ENCODE results near the gene SBNO2.

The SBNO2 gene

DNA sequence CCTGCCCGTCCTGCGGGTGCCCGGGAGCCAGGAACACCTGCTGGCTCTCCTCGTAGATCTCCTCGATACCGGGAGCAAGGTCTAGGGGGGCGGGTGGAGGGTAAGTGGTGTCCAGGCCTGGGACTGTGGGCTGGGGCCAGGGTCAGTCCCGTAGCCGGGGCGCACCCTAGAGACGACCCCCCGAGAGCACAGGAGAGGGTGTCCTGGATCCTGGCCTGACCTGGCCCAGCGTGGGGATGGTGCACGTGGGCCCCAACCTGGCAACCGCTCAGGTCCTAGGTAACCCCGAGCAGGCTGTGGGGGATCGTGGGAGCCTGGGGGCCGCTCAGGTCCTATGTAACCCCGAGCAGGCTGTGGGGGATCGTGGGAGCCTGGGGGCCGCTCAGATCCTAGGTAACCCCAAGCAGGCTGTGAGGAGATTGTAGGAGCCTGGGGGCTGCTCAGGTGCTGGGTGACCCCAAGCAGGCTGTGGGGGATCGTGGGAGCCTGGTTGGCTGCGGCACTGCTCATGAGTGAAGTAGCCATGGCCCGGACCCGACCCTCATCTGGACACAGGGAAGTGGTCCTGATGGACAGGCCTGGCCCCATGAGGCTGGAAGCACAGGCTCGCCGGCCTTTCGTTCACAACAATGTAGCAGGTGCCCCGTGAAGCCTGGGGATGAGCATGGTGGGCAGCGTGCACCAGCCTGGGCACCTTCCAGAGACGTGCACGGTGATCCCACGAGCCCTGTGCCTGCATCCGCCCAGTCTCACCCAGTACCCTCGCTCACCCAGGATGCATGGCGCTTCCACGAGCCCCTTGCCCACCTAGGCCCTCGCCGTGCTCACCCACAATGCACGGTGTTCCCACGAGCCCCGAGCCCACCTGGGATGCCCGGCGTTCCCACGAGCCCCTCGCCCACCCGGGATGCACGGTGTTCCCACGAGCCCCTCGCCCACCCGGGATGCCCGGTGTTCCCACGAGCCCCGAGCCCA is 64.1 kb downstream of the SBNO2 start:
- H3K9me3 ChIP-seq (ENCODE audit: control insufficient read depth in 2 of 2, low read length in 2 of 2): no peaks in the 10 kb centered on the region
- H3K4me3 ChIP-seq (ENCODE audit: low read length in 2 of 2): no peak overlapping the region
- H3K9ac ChIP-seq (ENCODE audit: low read depth in 1 of 2, low read length in 2 of 2): no peak overlapping the region
- peaks cover 9 to 22% of the 10 kb centered on the region in 2 donors for H3K36me3 ChIP-seq (ENCODE audit: control insufficient read depth in 2 of 2, insufficient read depth in 2 of 2, low read length in 2 of 2)
- H3K27ac ChIP-seq (ENCODE audit: low read depth in 2 of 2, low read length in 2 of 2): no peak overlapping the region
- H3K4me1 ChIP-seq (ENCODE audit: control insufficient read depth in 2 of 2, insufficient read depth in 2 of 2, low read length in 2 of 2): peaks cover 17 to 25% of the 10 kb centered on the region in 2 donors
- H3K27me3 ChIP-seq (ENCODE audit: control insufficient read depth in 2 of 2, insufficient read depth in 2 of 2, low read length in 2 of 2): no peaks in the 10 kb centered on the region

DNA sequence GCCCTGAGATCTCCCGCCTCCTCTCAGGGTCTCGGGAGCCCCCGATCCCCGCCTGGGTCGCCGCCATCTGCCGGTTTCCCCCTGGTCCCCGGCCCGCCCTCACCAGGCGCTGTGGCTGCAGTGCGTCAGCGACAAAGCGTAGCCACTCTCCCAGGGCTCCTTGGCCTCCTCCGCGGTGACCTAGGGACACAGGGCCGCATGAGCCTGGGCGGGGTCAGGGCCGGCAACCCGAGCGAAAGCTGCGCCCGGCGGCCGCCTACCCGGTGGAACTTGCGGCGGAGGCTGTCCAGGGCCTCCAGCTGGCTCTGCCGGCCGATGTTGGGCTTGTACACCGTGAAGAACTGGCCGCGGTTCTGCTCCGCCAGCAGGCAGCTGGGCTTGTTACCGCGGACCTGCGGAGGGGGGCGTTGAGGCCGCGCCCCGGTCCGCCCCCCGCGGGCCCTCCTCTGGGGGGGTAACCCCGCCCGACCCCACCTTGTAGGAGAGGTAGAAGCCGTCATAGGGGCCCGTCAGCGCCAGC is 65.0 kb downstream of the SBNO2 start:
- H3K4me1 ChIP-seq (ENCODE audit: control insufficient read depth in 2 of 2, insufficient read depth in 2 of 2, low read length in 2 of 2): peaks cover 17 to 28% of the 10 kb centered on the region in 2 donors
- no peak overlapping the region for H3K27ac ChIP-seq (ENCODE audit: low read depth in 2 of 2, low read length in 2 of 2)
- H3K9ac ChIP-seq (ENCODE audit: low read depth in 1 of 2, low read length in 2 of 2): no peak overlapping the region
- no peaks in the 10 kb centered on the region for H3K27me3 ChIP-seq (ENCODE audit: control insufficient read depth in 2 of 2, insufficient read depth in 2 of 2, low read length in 2 of 2)
- peaks cover 5 to 18% of the 10 kb centered on the region in 2 donors for H3K36me3 ChIP-seq (ENCODE audit: control insufficient read depth in 2 of 2, insufficient read depth in 2 of 2, low read length in 2 of 2)
- H3K4me3 ChIP-seq (ENCODE audit: low read length in 2 of 2): no peak overlapping the region
- no peaks in the 10 kb centered on the region for H3K9me3 ChIP-seq (ENCODE audit: control insufficient read depth in 2 of 2, low read length in 2 of 2)

DNA sequence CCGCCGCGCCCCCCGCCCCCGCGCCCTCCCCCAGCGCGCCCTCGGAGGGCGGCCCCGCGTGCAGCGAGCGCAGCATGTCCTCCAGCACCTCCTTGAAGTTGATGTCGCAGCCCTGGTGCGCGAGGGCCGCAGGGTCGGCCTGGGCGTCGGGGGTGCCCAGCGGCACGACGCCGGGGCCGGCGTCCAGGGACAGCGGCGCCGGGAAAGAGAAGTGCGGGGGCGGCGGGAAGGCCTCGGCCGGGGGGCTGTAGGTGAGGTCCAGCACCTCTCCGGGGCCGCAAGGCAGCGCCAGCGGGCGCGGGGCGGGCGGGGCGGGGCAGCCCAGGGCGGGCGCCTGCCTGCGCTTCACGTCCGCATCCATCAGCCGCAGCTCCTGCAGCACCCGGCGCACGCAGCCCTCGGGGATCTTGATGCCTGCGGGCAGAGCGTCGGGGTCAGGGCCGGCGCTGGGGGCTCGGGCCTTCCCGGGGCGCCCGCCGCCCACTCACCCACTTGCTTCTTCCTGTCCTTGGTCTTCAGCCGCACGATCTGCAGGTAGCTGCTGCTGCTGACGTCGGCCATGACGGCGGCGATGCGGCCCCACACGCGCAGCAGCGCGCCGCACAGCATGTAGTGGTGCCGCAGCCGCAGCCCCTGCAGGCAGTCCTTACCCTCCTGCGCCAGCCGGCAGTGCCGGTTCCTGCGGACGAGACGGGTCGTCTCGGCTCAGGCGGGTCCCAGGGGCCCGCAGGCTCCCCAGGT is 65.6 kb downstream of the SBNO2 start:
- H3K36me3 ChIP-seq (ENCODE audit: control insufficient read depth in 2 of 2, insufficient read depth in 2 of 2, low read length in 2 of 2): peaks cover 3 to 14% of the 10 kb centered on the region in 2 donors
- no peak overlapping the region for H3K27ac ChIP-seq (ENCODE audit: low read depth in 2 of 2, low read length in 2 of 2)

DNA sequence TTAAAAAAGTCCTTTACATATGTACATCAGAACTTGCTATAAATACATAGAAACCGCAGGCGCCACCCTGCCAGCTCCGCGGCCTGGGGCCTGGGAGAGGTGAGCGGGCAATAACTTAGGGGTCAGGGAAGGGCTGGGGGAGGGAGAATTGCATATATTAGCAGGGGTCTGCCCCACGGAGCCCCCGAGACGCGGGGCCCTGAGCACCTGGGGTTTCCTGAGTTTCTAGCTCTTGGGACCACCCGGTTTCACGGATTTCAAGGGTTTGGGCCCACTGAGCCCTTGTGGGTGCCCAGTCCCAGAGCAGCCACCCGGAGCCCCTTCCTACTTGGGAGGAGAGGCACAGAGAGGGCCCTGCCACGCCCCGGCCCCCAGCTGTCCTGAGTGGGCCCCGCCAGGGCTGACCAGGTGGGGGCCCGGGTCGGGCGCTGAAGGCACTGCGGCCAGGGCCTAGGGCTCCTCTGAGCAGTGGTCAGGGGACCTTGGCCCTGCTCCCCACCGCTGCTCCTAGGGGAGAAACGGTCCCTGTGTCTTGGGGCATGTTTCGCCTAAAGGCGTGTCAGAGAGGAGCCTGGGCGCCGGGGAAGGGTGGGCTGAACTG is 66.3 kb downstream of the SBNO2 start:
- Histone ChIP-seq H3K36me3 (ENCODE audit: control insufficient read depth in 2 of 2, insufficient read depth in 2 of 2, low read length in 2 of 2) (peaks cover 3 to 13% of the 10 kb centered on the region in 2 donors), H3K27ac (ENCODE audit: low read depth in 2 of 2, low read length in 2 of 2) (no peak overlapping the region), H3K9me3 (ENCODE audit: control insufficient read depth in 2 of 2, low read length in 2 of 2) (no peaks in the 10 kb centered on the region), H3K4me1 (ENCODE audit: control insufficient read depth in 2 of 2, insufficient read depth in 2 of 2, low read length in 2 of 2) (peaks cover 15 to 22% of the 10 kb centered on the region in 2 donors), H3K4me3 (ENCODE audit: low read length in 2 of 2) (no peak overlapping the region), H3K9ac (ENCODE audit: low read depth in 1 of 2, low read length in 2 of 2) (no peak overlapping the region), H3K27me3 (ENCODE audit: control insufficient read depth in 2 of 2, insufficient read depth in 2 of 2, low read length in 2 of 2) (no peaks in the 10 kb centered on the region)

More for the DNA sequence above, 65.6 kb downstream of the SBNO2 start:
- H3K9me3 ChIP-seq (ENCODE audit: control insufficient read depth in 2 of 2, low read length in 2 of 2): no peaks in the 10 kb centered on the region
- H3K9ac ChIP-seq (ENCODE audit: low read depth in 1 of 2, low read length in 2 of 2): no peak overlapping the region
- H3K27me3 ChIP-seq (ENCODE audit: control insufficient read depth in 2 of 2, insufficient read depth in 2 of 2, low read length in 2 of 2): no peaks in the 10 kb centered on the region
- peaks cover 11 to 22% of the 10 kb centered on the region in 2 donors for H3K4me1 ChIP-seq (ENCODE audit: control insufficient read depth in 2 of 2, insufficient read depth in 2 of 2, low read length in 2 of 2)
- no peak overlapping the region for H3K4me3 ChIP-seq (ENCODE audit: low read length in 2 of 2)

DNA sequence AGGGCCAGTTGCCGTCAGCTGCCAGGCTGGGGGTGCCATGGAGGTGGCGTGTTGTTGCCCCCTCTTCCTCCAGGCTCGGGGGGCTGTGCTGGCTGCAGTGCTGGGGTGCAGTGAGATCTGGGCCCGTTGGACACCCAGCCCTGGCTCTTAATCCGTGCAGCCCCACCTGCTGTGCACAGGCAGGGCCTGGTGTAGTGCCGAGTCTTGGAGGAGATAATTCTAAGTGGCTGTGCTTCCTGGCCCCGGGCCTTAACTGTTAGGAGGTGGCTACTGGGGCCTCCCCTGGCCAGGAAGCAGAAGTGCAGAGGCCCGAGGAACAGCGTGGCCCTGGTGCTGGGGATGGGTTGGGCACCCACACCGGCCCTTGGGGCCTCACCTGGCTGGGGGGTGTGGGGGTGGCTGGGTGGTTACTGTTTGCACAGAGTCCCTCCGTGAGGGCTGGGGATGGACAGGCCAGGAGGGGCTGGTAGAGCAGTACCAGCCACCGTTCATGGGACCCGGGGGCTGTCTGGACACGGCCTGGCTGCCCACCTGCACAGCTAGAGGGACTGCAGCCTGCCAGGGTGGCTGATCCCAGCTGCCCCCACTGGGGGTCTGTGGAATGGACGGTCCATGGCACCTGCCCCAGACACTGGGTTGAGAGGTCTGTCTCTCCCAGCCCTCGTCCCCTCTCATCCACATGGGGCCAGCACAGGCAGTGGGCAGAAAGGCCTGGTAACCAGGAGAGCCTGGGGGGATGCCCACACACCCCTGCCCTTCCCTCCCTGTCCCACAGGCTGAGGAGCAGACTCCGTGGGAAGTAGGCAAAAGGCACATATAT is 67.0 kb downstream of the SBNO2 start:
- Histone ChIP-seq H3K9ac (ENCODE audit: low read depth in 1 of 2, low read length in 2 of 2) (no peak overlapping the region), H3K9me3 (ENCODE audit: control insufficient read depth in 2 of 2, low read length in 2 of 2) (no peaks in the 10 kb centered on the region), H3K27me3 (ENCODE audit: control insufficient read depth in 2 of 2, insufficient read depth in 2 of 2, low read length in 2 of 2) (no peaks in the 10 kb centered on the region), H3K36me3 (ENCODE audit: control insufficient read depth in 2 of 2, insufficient read depth in 2 of 2, low read length in 2 of 2) (peaks cover 3 to 11% of the 10 kb centered on the region in 2 donors), H3K27ac (ENCODE audit: low read depth in 2 of 2, low read length in 2 of 2) (no peak overlapping the region), H3K4me1 (ENCODE audit: control insufficient read depth in 2 of 2, insufficient read depth in 2 of 2, low read length in 2 of 2) (peaks cover 15 to 22% of the 10 kb centered on the region in 2 donors), H3K4me3 (ENCODE audit: low read length in 2 of 2) (no peak overlapping the region)

DNA sequence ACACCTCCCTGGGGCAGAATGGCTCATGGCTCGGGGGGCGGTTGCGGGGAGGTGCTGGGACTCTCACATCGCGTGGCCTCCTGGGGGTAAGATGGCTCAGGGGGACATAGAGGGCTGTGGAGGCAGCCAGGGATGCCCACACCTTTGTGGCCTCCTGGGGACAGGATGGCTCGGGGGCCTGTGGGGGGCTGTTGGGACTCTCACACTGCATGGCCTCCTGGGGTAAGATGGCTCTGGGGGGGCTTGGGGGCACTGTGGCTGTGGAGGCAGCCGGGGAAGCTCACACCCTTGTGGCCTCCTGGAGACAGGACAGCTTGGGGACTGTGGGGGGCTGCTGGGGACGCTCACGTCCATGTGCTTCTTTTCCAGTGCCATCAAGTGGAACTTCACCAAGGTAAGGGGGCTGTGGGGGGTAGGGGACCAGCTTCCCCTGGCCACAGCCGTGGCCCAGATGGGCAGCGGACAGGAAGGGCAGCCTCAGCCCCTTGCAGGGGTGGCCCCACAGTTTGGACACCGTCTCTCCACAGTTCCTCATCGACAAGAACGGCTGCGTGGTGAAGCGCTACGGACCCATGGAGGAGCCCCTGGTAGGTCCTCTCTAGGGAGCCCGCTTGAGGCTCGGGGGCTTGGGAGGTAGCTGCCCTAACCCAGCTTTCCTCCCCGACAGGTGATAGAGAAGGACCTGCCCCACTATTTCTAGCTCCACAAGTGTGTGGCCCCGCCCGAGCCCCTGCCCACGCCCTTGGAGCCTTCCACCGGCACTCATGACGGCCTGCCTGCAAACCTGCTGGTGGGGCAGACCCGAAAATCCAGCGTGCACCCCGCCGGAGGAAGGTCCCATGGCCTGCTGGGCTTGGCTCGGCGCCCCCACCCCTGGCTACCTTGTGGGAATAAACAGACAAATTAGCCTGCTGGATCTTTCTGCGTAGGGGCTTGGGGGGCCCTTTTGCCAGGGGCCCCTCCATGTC is 67.9 kb downstream of the SBNO2 start:
- no peak overlapping the region for H3K9ac ChIP-seq (ENCODE audit: low read depth in 1 of 2, low read length in 2 of 2)
- no peak overlapping the region for H3K27ac ChIP-seq (ENCODE audit: low read depth in 2 of 2, low read length in 2 of 2)
- H3K9me3 ChIP-seq (ENCODE audit: control insufficient read depth in 2 of 2, low read length in 2 of 2): no peaks in the 10 kb centered on the region
- H3K4me3 ChIP-seq (ENCODE audit: low read length in 2 of 2): no peak overlapping the region
- H3K27me3 ChIP-seq (ENCODE audit: control insufficient read depth in 2 of 2, insufficient read depth in 2 of 2, low read length in 2 of 2): no peaks in the 10 kb centered on the region
- H3K4me1 ChIP-seq (ENCODE audit: control insufficient read depth in 2 of 2, insufficient read depth in 2 of 2, low read length in 2 of 2): peaks cover 24% of the 10 kb centered on the region in 2 donors
- peaks cover 3 to 11% of the 10 kb centered on the region in 2 donors for H3K36me3 ChIP-seq (ENCODE audit: control insufficient read depth in 2 of 2, insufficient read depth in 2 of 2, low read length in 2 of 2)

GRCh38 chr19:1105008-1105872 is 68.8 kb downstream of the SBNO2 start:
- H3K36me3 ChIP-seq (ENCODE audit: control insufficient read depth in 2 of 2, insufficient read depth in 2 of 2, low read length in 2 of 2): peaks cover 0 to 6% of the 10 kb centered on the region in 2 donors
- H3K4me1 ChIP-seq (ENCODE audit: control insufficient read depth in 2 of 2, insufficient read depth in 2 of 2, low read length in 2 of 2): peaks cover 24% of the 10 kb centered on the region in 2 donors
- no peaks in the 10 kb centered on the region for H3K27me3 ChIP-seq (ENCODE audit: control insufficient read depth in 2 of 2, insufficient read depth in 2 of 2, low read length in 2 of 2)
- peak overlapping the region; percentile 99 for H3K27ac ChIP-seq (ENCODE audit: low read depth in 2 of 2, low read length in 2 of 2)
- peak overlapping the region; percentile 70 to 90 for H3K9ac ChIP-seq (ENCODE audit: low read depth in 1 of 2, low read length in 2 of 2)
- H3K9me3 ChIP-seq (ENCODE audit: control insufficient read depth in 2 of 2, low read length in 2 of 2): no peaks in the 10 kb centered on the region
- peak overlapping the region; percentile 76 to 77 for H3K4me3 ChIP-seq (ENCODE audit: low read length in 2 of 2)

DNA sequence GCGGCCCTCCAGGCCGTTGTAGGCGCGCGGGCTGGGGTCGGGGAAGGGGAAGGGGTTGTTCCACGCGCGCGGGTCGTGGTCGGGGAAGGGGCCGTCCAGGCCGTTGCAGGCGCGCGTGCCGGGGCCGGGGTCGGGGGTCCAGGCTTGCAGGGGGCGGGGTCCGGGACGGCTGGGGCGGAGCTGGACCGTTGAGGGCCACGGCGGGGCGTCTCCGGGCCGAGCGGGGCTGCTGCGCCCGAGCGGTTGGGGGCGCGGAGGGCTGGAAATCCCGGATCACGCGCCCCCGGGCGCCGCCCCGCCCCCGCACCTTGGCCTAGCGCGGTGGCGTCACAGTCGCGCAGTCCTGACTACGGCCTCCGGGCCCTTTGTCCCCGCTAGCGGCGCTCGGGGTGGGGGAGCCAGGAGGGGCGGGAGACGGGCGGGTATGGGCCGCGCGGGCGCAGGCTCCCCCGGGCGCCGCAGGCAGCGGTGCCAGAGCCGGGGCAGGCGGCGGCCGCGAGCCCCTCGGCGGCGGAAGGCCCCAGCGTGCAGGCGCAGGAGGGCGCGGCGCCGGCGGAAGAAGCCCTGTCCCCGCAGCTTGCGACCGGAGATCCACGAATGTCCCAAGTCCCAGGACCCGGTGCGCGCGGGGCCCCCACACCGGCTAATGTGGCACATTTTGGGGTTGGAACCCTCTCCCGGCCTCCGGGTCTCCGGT is 69.6 kb downstream of the SBNO2 start:
- H3K9ac ChIP-seq (ENCODE audit: low read depth in 1 of 2, low read length in 2 of 2): peak overlapping the region; percentile 75 to 90
- peak overlapping the region; percentile 76 to 77 for H3K4me3 ChIP-seq (ENCODE audit: low read length in 2 of 2)
- H3K4me1 ChIP-seq (ENCODE audit: control insufficient read depth in 2 of 2, insufficient read depth in 2 of 2, low read length in 2 of 2): peaks cover 24% of the 10 kb centered on the region in 2 donors

More for the DNA sequence above, 69.6 kb downstream of the SBNO2 start:
- no peaks in the 10 kb centered on the region for H3K27me3 ChIP-seq (ENCODE audit: control insufficient read depth in 2 of 2, insufficient read depth in 2 of 2, low read length in 2 of 2)
- H3K9me3 ChIP-seq (ENCODE audit: control insufficient read depth in 2 of 2, low read length in 2 of 2): no peaks in the 10 kb centered on the region
- H3K27ac ChIP-seq (ENCODE audit: low read depth in 2 of 2, low read length in 2 of 2): peak overlapping the region; percentile 99
- peaks cover 0 to 2% of the 10 kb centered on the region in 2 donors for H3K36me3 ChIP-seq (ENCODE audit: control insufficient read depth in 2 of 2, insufficient read depth in 2 of 2, low read length in 2 of 2)

All from mucosa of rectum (tissue), 2 donors.